A549 (cell line): Measurements from ENCODE around the gene ZBTB16. TPM values are rescaled to one million over a fixed set of nuclear protein-coding genes. Genes with fewer than 3 reads are reported as not detected.

Source experiments
- ATAC-seq, 2 experiments: fragments of 200-7000 bp in 1 of 2; fragments of >200 bp in 1 of 2; cut with Nextera tagmentation in 1 of 2; cut with Tn5 transposase in 1 of 2; 3 replicates each; pipeline versions ENCODE4 v1.8.0 to v1.9.1; 2018 to 2020; ENCODE audit warnings: mild to moderate bottlenecking in 1 of 2, moderate library complexity in 1 of 2
- CTCF ChIA-PET: fragments of 300-600 bp; sonication (Branson Sonifier 250); formaldehyde crosslinking; extraction: SDS; loops from one replicate; lab custom pipeline; 2021; ENCODE audit warnings: antibody characterized with exemption, inconsistent platforms; lab: Yijun Ruan, JAX
- POLR2A ChIA-PET: fragments of 350-600 bp; formaldehyde crosslinking; extraction: SDS; loops from one replicate; lab custom pipeline; 2021; ENCODE audit warnings: antibody characterized with exemption, inconsistent platforms; lab: Yijun Ruan, JAX
- DNase-seq, 2 experiments: peaks; one replicate each; pipeline versions ENCODE4 v3.0.0 to v3.0.0-alpha.2; 2011 to 2016; ENCODE audit warnings: low read depth in 1 of 2, low spot score in 1 of 2
- FAIRE-seq: peaks from 2 replicates; lab custom pipeline; 2011; peaks lifted over from hg19 to GRCh38; lab: Jason Lieb, UNC
- H3K27ac ChIP-seq, 2 experiments: fragments of >200 bp; sonication (Bioruptor Twin); formaldehyde crosslinking; 3 replicates each; pipeline ENCODE4 v1.5.1; 2016 to 2017
- H3K4me1 ChIP-seq: fragments of >200 bp; sonication (Bioruptor Twin); formaldehyde crosslinking; 3 replicates; pipeline ENCODE4 v1.6.1; 2016
- H3K4me2 ChIP-seq: fragments of >200 bp; sonication (Bioruptor Twin); formaldehyde crosslinking; 3 replicates; pipeline ENCODE4 v1.6.1; 2016
- H3K4me3 ChIP-seq: fragments of >200 bp; sonication (Bioruptor Twin); formaldehyde crosslinking; 3 replicates; pipeline ENCODE4 v1.5.1; 2016
- H3K9me3 ChIP-seq: fragments of >200 bp; sonication (Bioruptor Twin); formaldehyde crosslinking; 3 replicates; pipeline ENCODE4 v1.6.1; 2016
- CBX8 ChIP-seq: fragments of 200-600 bp; sonication (generic); IDR thresholded peaks from 2 replicates; pipeline ENCODE4 v1.6.1; 2016
- CHD4 ChIP-seq: fragments of 200-600 bp; sonication (generic); IDR thresholded peaks from 2 replicates; pipeline ENCODE4 v1.6.1; 2016; ENCODE audit warnings: antibody characterized with exemption, mild to moderate bottlenecking, borderline replicate concordance
- CTCF ChIP-seq: fragments of >200 bp; sonication (Bioruptor Twin); formaldehyde crosslinking; IDR thresholded peaks from 3 replicates; pipeline ENCODE4 v1.5.1; 2016
- ESRRA ChIP-seq: fragments of 150-350 bp; IDR thresholded peaks from 2 replicates; pipeline ENCODE4 v1.6.1; 2014; ENCODE audit warnings: mild to moderate bottlenecking, low read length, borderline replicate concordance
- HES2 ChIP-seq: fragments of >200 bp; sonication (Bioruptor Twin); formaldehyde crosslinking; IDR thresholded peaks from 2 replicates; pipeline ENCODE4 v1.6.1; 2016
- HMGXB4 ChIP-seq: fragments of 250-450 bp; sonication (Bioruptor Pico); IDR thresholded peaks from 2 replicates; pipeline ENCODE4 v1.5.0; 2021; ENCODE audit warnings: mild to moderate bottlenecking, moderate library complexity, borderline replicate concordance
- HOXB13 ChIP-seq: fragments of 250-450 bp; sonication (Bioruptor Pico); IDR thresholded peaks from 2 replicates; pipeline ENCODE4 v1.5.0; 2020; ENCODE audit warnings: low read depth, mild to moderate bottlenecking, moderate library complexity
- HOXB5 ChIP-seq: fragments of 250-450 bp; sonication (Bioruptor Pico); IDR thresholded peaks from 2 replicates; pipeline ENCODE4 v1.5.0; 2020; ENCODE audit warnings: mild to moderate bottlenecking, moderate library complexity
- JUN ChIP-seq, 2 experiments: fragments of >200 bp; sonication (Bioruptor Twin); formaldehyde crosslinking; IDR thresholded peaks; 2 replicates in 1 of 2; 3 replicates in 1 of 2; pipeline ENCODE4 v1.6.1; 2016 to 2017
- MAFK ChIP-seq: fragments of 450-650 bp; IDR thresholded peaks from 2 replicates; pipeline ENCODE4 v1.6.1; 2014; ENCODE audit not compliant: partially characterized antibody
- MYC ChIP-seq: IDR thresholded peaks from 2 replicates; pipeline ENCODE4 v1.6.1; 2012; ENCODE audit warnings: mild to moderate bottlenecking, inconsistent platforms, low read length, improper control_type of control experiment, borderline replicate concordance
- NPAS2 ChIP-seq: fragments of 250-450 bp; sonication (Bioruptor Pico); IDR thresholded peaks from 2 replicates; pipeline ENCODE4 v1.8.0; 2022; ENCODE audit warnings: mild to moderate bottlenecking, moderate library complexity, borderline replicate concordance
- PHF8 ChIP-seq: fragments of 200-600 bp; sonication (generic); IDR thresholded peaks from 2 replicates; pipeline ENCODE4 v1.6.1; 2016; ENCODE audit warnings: low read depth, mild to moderate bottlenecking, antibody characterized with exemption, moderate library complexity, borderline replicate concordance
- POLR2A ChIP-seq: IDR thresholded peaks from 2 replicates; pipeline ENCODE4 v1.6.1; 2012; ENCODE audit warnings: mild to moderate bottlenecking, low read length
- RAD21 ChIP-seq, 2 experiments: fragments of >200 bp in 1 of 2; sonication (Bioruptor Twin) in 1 of 2; formaldehyde crosslinking in 1 of 2; IDR thresholded peaks in 1 of 2; conservative IDR thresholded peaks in 1 of 2; 2 replicates in 1 of 2; 3 replicates in 1 of 2; pipeline ENCODE4 v1.6.1; 2012 to 2018; ENCODE audit warnings: inconsistent platforms in 1 of 2
- SREBF2 ChIP-seq: fragments of 450-650 bp; IDR thresholded peaks from 2 replicates; pipeline ENCODE4 v1.6.1; 2014; ENCODE audit warnings: mild to moderate bottlenecking, moderate library complexity
- USF2 ChIP-seq: fragments of 450-650 bp; IDR thresholded peaks from 2 replicates; pipeline ENCODE4 v1.6.1; 2014; ENCODE audit warnings: antibody characterized with exemption
- ZC3H11A ChIP-seq: fragments of 450-650 bp; IDR thresholded peaks from 2 replicates; pipeline ENCODE4 v1.6.1; 2014; ENCODE audit warnings: antibody characterized with exemption, mild to moderate bottlenecking
- WGBS: methylation state at CpG from one replicate; pipeline ENCODE4 v1.1.6; 2017; ENCODE audit errors: missing lambda C conversion rate; 5-methylcytosine and 5-hydroxymethylcytosine counted together
- polyA plus RNA-seq, 4 experiments: library from polyadenylated mRNA; depleted of rRNA in 3 of 4; stranded (reverse); fragments of >200 nt; fragmentation: RNase III in 1 of 4; extraction: RNeasy Plus Mini Kit Qiagen cat#74134 plus additional on column Dnase treatment in 1 of 4; gene quantifications; 2 replicates in 3 of 4; 3 replicates in 1 of 4; pipeline ENCODE4 v1.2.3, GENCODE V29; 2011 to 2017

ZBTB16 gene
- polyA plus RNA-seq, 2 of the 4 experiments (the other 2 are of a cell fraction), result not detected

- H3K9me3 ChIP-seq, result no peaks in the 10 kb centered on the region
- POLR2A ChIA-PET, result no interaction called here
- CTCF ChIA-PET, result interaction anchor here (2.4 kb wide), 1 partner anchor 104 kb away, joined by 9 read pairs; no protein-coding TSS in a partner anchor
- ATAC-seq, result no peak
- no peak overlapping the region for H3K4me3 ChIP-seq
- no peak for FAIRE-seq
- TF ChIP-seq HOXB5 (CRISPR knock-in tag), result no peak
- TF ChIP-seq POLR2A, result no peak
- no peak for TF ChIP-seq MAFK
- TF ChIP-seq USF2, result no peak
- no peak for TF ChIP-seq HES2
- TF ChIP-seq CHD4, result no peak
- no peak for TF ChIP-seq RAD21 (conservative IDR thresholded peaks at IDR 0.05 in 1 of 2, IDR thresholded peaks at IDR 0.05 in 1 of 2)
- TF ChIP-seq ZC3H11A, result no peak
- no peak for TF ChIP-seq PHF8
- no peak for TF ChIP-seq ESRRA
- TF ChIP-seq CTCF, result no peak
- no peak for TF ChIP-seq NPAS2 (CRISPR knock-in tag)
- TF ChIP-seq CBX8, result no peak
- TF ChIP-seq HMGXB4 (CRISPR knock-in tag), result no peak
- no peak for TF ChIP-seq MYC
- H3K4me2 ChIP-seq, result no peak overlapping the region
- H3K4me1 ChIP-seq, result peaks cover 15% of the 10 kb centered on the region; the same call in 2 of the 3 replicates
- H3K27ac ChIP-seq, result peak overlapping the region in 1 of 2 experiments; percentile 83; a peak in 1 of 6 replicates
- 71% methylated on average over 19 of the region's 19 CpGs for WGBS
- no peak for DNase-seq
Measured at GRCh38 chr11:114157476-114158050, 98.1 kb downstream of the ZBTB16 start.

- no peak for TF ChIP-seq JUN (IDR thresholded peaks at IDR 0.05)
- no peak for TF ChIP-seq SREBF2
- no peak for TF ChIP-seq HOXB13 (CRISPR knock-in tag)
- no peak overlapping the region for H3K4me3 ChIP-seq
- ATAC-seq, result no peak
- H3K4me1 ChIP-seq, result peaks cover 20% of the 10 kb centered on the region
- H3K27ac ChIP-seq, result peak overlapping the region in 1 of 2 experiments; percentile 83; a peak in 1 of 6 replicates
- H3K9me3 ChIP-seq, result no peaks in the 10 kb centered on the region
- WGBS, result 53% methylated on average over 6 of the region's 6 CpGs
- ChIA-PET POLR2A (no interaction called here), CTCF (interaction anchor here (2.4 kb wide), 1 partner anchor 103 kb away, joined by 9 read pairs; no protein-coding TSS in a partner anchor)
- FAIRE-seq, result no peak
- no peak for DNase-seq
- H3K4me2 ChIP-seq, result no peak overlapping the region
Measured at GRCh38 chr11:114158421-114158820, 98.9 kb downstream of the ZBTB16 start.

GRCh38 chr11:114158886-114159285 is 99.4 kb downstream of the ZBTB16 start:
- CTCF ChIA-PET, result interaction anchor here (2.4 kb wide), 1 partner anchor 103 kb away, joined by 9 read pairs; no protein-coding TSS in a partner anchor
- POLR2A ChIA-PET, result no interaction called here
- Histone ChIP-seq H3K27ac (peak overlapping the region in 1 of 2 experiments; percentile 83; a peak in 1 of 6 replicates), H3K4me3 (no peak overlapping the region), H3K4me1 (peaks cover 25% of the 10 kb centered on the region), H3K4me2 (no peak overlapping the region), H3K9me3 (no peaks in the 10 kb centered on the region)
- 79% methylated on average over 7 of the region's 7 CpGs for WGBS
- TF ChIP-seq MAFK (no peak), MYC (no peak)
- FAIRE-seq, result no peak
- DNase-seq, result no peak
- ATAC-seq, result no peak
